Measurements from ENCODE around the gene CCDC9B.

GRCh38 chr15:40334941-40335795 is 5.6 kb downstream of the CCDC9B start:
- TF ChIP-seq CTCF (conservative IDR thresholded peaks at IDR 0.05 in 1 of 2, IDR thresholded peaks at IDR 0.05 in 1 of 2; ENCODE audit: low read depth in 1 of 2, low read length in 2 of 2) (no peak), EZH2 (IDR thresholded peaks at IDR 0.05; ENCODE audit: low read length, missing control alignments) (no peak)
